Gastroesophageal sphincter (tissue), 3 donors: ENCODE results near the gene ZNF841.

ENCODE experiments used
- EP300 ChIP-seq: sonication (generic); formaldehyde crosslinking; IDR thresholded peaks from one replicate; pipeline ENCODE4 v1.6.1; 2017; ENCODE audit warnings: antibody characterized with exemption, mild to moderate bottlenecking
- POLR2A ChIP-seq, 2 donors: fragments of 450-650 bp; IDR thresholded peaks; one replicate each; pipeline ENCODE4 v1.6.1; 2017; ENCODE audit warnings: antibody characterized with exemption in 2 of 2, mild to moderate bottlenecking in 2 of 2, moderate library complexity in 1 of 2
- POLR2AphosphoS5 ChIP-seq: sonication (generic); formaldehyde crosslinking; IDR thresholded peaks from one replicate; pipeline ENCODE4 v1.6.1; 2017; ENCODE audit warnings: antibody characterized with exemption
- TF ChIP-seq, protein P1 (sequence below), 4 experiments: fragments of 200-600 bp in 2 of 4; fragments of 450-650 bp in 2 of 4; sonication (generic) in 1 of 4; IDR thresholded peaks; one replicate each; pipeline ENCODE4 v1.5.1; 2017 to 2019; ENCODE audit warnings: antibody characterized with exemption in 4 of 4, mild to moderate bottlenecking in 2 of 4, moderate library complexity in 2 of 4

DNA sequence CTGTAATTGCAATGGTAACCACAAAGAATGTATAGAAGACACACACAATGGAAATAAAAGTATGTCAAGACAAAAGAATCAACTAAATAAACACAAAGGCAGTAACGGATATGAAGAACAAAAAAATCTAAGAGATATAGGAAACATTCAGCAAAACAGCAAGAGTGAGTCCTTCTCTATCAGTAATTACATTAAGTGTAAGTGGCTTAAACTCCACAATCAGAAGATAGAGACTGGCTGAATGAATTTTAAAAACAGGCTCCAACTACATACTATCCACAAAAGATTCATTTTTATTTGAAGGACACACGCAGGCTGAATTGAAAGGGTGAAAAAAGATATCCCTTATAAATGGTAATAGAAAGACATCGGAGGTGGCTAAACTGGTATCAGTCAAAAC lies 24.7 kb upstream of the ZNF841 start:
- TF ChIP-seq, protein P1, sequence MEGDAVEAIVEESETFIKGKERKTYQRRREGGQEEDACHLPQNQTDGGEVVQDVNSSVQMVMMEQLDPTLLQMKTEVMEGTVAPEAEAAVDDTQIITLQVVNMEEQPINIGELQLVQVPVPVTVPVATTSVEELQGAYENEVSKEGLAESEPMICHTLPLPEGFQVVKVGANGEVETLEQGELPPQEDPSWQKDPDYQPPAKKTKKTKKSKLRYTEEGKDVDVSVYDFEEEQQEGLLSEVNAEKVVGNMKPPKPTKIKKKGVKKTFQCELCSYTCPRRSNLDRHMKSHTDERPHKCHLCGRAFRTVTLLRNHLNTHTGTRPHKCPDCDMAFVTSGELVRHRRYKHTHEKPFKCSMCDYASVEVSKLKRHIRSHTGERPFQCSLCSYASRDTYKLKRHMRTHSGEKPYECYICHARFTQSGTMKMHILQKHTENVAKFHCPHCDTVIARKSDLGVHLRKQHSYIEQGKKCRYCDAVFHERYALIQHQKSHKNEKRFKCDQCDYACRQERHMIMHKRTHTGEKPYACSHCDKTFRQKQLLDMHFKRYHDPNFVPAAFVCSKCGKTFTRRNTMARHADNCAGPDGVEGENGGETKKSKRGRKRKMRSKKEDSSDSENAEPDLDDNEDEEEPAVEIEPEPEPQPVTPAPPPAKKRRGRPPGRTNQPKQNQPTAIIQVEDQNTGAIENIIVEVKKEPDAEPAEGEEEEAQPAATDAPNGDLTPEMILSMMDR (IDR thresholded peaks at IDR 0.05): no peak
- TF ChIP-seq POLR2AphosphoS5 (no peak), POLR2A (IDR thresholded peaks at IDR 0.05) (no peak), EP300 (no peak)
